HCT116 (cell line): Measurements from ENCODE around the gene THG1L. TPM values are rescaled to one million over a fixed set of nuclear protein-coding genes. Genes with fewer than 3 reads are reported as not detected.

ENCODE experiments used
- ATAC-seq: fragments of 200-7000 bp; cut with Tn5 transposase; 2 replicates; pipeline ENCODE4 v1.9.1; 2020; ENCODE audit warnings: mild to moderate bottlenecking, moderate library complexity
- BruUV-seq: library from RNA; stranded (reverse); fragments of 400-500 nt; replicated peaks from 2 replicates; lab custom pipeline; 2021; lab: Mats Ljungman, UMichigan
- CTCF ChIA-PET: fragments of 300-600 bp; sonication (Branson Sonifier 250); formaldehyde crosslinking; loops from one replicate; lab custom pipeline; 2021; ENCODE audit warnings: antibody characterized with exemption; lab: Charles Lee
- POLR2A ChIA-PET: fragments of 300-600, 350-600 bp; sonication (Branson Sonifier 250); formaldehyde crosslinking; loops from one replicate; lab custom pipeline; 2021; ENCODE audit warnings: antibody characterized with exemption; lab: Charles Lee
- RAD21 ChIA-PET, 2 experiments: fragments of 300-600 bp; sonication (Branson Sonifier 250); formaldehyde crosslinking; loops; one replicate each; lab custom pipeline; 2023; ENCODE audit warnings: low total read pairs in 2 of 2; ENCODE audit not compliant: uncharacterized antibody in 2 of 2, unreplicated experiment in 2 of 2, low non-redundant PET in 1 of 2; lab: Charles Lee
- DNase-seq: peaks from one replicate; pipeline ENCODE4 v3.0.0-alpha.2; 2010; ENCODE audit warnings: low read depth, low spot score
- H2AFZ ChIP-seq: fragments of 200-600 bp; shearing (Covaris generic), sonication (generic); 2 replicates; pipeline ENCODE4 v1.6.1; 2017; ENCODE audit warnings: low read depth, mixed run types, mixed read lengths, antibody characterized with exemption, low read length; ENCODE audit not compliant: poor library complexity, severe bottlenecking
- H3K27ac ChIP-seq: 2 replicates; pipeline ENCODE4 v1.5.1; 2012; ENCODE audit warnings: low read depth, low read length
- H3K27me3 ChIP-seq: fragments of 200-600 bp; sonication (generic); 2 replicates; pipeline ENCODE4 v1.6.1; 2016; ENCODE audit warnings: mixed run types, low read length, mixed read lengths; ENCODE audit not compliant: insufficient read depth
- H3K36me3 ChIP-seq, 2 experiments: fragments of 200-500 bp in 1 of 2; fragments of 200-600 bp in 1 of 2; sonication (Bioruptor generic) in 1 of 2; sonication (generic) in 1 of 2; 2 replicates each; pipeline versions ENCODE4 v1.5.1 to v1.6.1; 2014 to 2016; ENCODE audit warnings: low read length in 2 of 2, inconsistent platforms in 1 of 2, mixed read lengths in 1 of 2, mixed run types in 1 of 2; ENCODE audit not compliant: insufficient read depth in 2 of 2, control insufficient read depth in 1 of 2
- H3K4me1 ChIP-seq, 2 experiments: fragments of 200-600 bp in 1 of 2; sonication (generic) in 1 of 2; 2 replicates each; pipeline versions ENCODE4 v1.5.1 to v1.6.1; 2012 to 2017; ENCODE audit warnings: low read length in 2 of 2, inconsistent platforms in 1 of 2, mild to moderate bottlenecking in 1 of 2, mixed read lengths in 1 of 2, mixed run types in 1 of 2, moderate library complexity in 1 of 2; ENCODE audit not compliant: insufficient read depth in 2 of 2, control insufficient read depth in 1 of 2
- H3K4me2 ChIP-seq: fragments of 200-600 bp; sonication (generic); 2 replicates; pipeline ENCODE4 v1.6.1; 2017; ENCODE audit warnings: mixed run types, low read length, mixed read lengths
- H3K4me3 ChIP-seq, 2 experiments: fragments of 200-600 bp in 1 of 2; sonication (generic) in 1 of 2; replicated peaks in 1 of 2; 2 replicates each; pipeline ENCODE4 v1.5.1; 2011 to 2016; ENCODE audit warnings: low read length in 2 of 2, control low read depth in 1 of 2, low read depth in 1 of 2, mild to moderate bottlenecking in 1 of 2, mixed read lengths in 1 of 2, mixed run types in 1 of 2
- H3K79me2 ChIP-seq: fragments of 200-600 bp; sonication (generic); 2 replicates; pipeline ENCODE4 v1.6.1; 2017; ENCODE audit warnings: mild to moderate bottlenecking, mixed run types, low read length, moderate library complexity, mixed read lengths; ENCODE audit not compliant: insufficient read depth
- H3K9ac ChIP-seq: fragments of 200-600 bp; sonication (generic); 2 replicates; pipeline ENCODE4 v1.6.1; 2016; ENCODE audit warnings: low read length, mixed read lengths
- H3K9me2 ChIP-seq: fragments of 200-600 bp; sonication (generic), shearing (Covaris generic); 2 replicates; pipeline ENCODE4 v1.6.1; 2017; ENCODE audit warnings: mixed run types, mild to moderate bottlenecking, moderate library complexity; ENCODE audit not compliant: insufficient read depth
- H3K9me3 ChIP-seq, 2 experiments: fragments of 200-500 bp in 1 of 2; fragments of 200-600 bp in 1 of 2; sonication (Bioruptor generic) in 1 of 2; sonication (generic) in 1 of 2; 2 replicates each; pipeline ENCODE4 v1.6.1; 2014 to 2017; ENCODE audit warnings: low read length in 2 of 2, mixed read lengths in 2 of 2, inconsistent platforms in 1 of 2, low read depth in 1 of 2, mild to moderate bottlenecking in 1 of 2, mixed run types in 1 of 2, moderate library complexity in 1 of 2; ENCODE audit not compliant: control insufficient read depth in 1 of 2, insufficient read depth in 1 of 2
- H4K20me1 ChIP-seq: fragments of 200-600 bp; sonication (generic), shearing (Covaris generic); 2 replicates; pipeline ENCODE4 v1.6.1; 2017; ENCODE audit warnings: mixed run types, mild to moderate bottlenecking, moderate library complexity; ENCODE audit not compliant: insufficient read depth
- EZH2phosphoT487 ChIP-seq: fragments of 200-600 bp; IDR thresholded peaks from 2 replicates; pipeline ENCODE4 v1.6.1; 2018; ENCODE audit warnings: antibody characterized with exemption, borderline replicate concordance
- SRF ChIP-seq: IDR thresholded peaks from 2 replicates; pipeline ENCODE4 v1.6.1; 2012; ENCODE audit warnings: low read depth
- TCF7L2 ChIP-seq: IDR thresholded peaks from 2 replicates; pipeline ENCODE4 v1.7.0; 2011; ENCODE audit warnings: borderline replicate concordance, inconsistent platforms; ENCODE audit not compliant: insufficient read depth, insufficient read length; ENCODE audit errors: extremely low read depth
- YY1 ChIP-seq: IDR thresholded peaks from 2 replicates; pipeline ENCODE4 v1.6.1; 2011; ENCODE audit warnings: low read length, low read depth, moderate library complexity, mild to moderate bottlenecking; ENCODE audit not compliant: insufficient replicate concordance; ENCODE audit errors: extremely low read depth
- intact Hi-C: fragments of 100-400 bp; cut with micrococcal nuclease; formaldehyde crosslinking; loops from 2 replicates; pipeline ENCODE4 v1.10.0; 2022
- total RNA-seq: library from RNA; stranded (reverse); gene quantifications from one replicate; pipeline ENCODE4 v1.2.1, GENCODE V29; 2021; ENCODE audit not compliant: unreplicated experiment
- TF ChIP-seq, protein P1 (sequence below), 3 experiments: fragments of 200-600 bp in 1 of 3; sonication (generic) in 1 of 3; IDR thresholded peaks in 2 of 3; conservative IDR thresholded peaks in 1 of 3; 2 replicates each; pipeline ENCODE4 v1.5.1; 2012 to 2017; ENCODE audit warnings: low read depth in 2 of 3, low read length in 2 of 3, antibody characterized with exemption in 1 of 3, borderline replicate concordance in 1 of 3, control low read depth in 1 of 3, mild to moderate bottlenecking in 1 of 3, mixed read lengths in 1 of 3, mixed run types in 1 of 3, moderate library complexity in 1 of 3; ENCODE audit not compliant: insufficient read depth in 1 of 3

THG1L gene
- total RNA-seq, 1 experiment from 2014 or later: 33.9 TPM

DNA sequence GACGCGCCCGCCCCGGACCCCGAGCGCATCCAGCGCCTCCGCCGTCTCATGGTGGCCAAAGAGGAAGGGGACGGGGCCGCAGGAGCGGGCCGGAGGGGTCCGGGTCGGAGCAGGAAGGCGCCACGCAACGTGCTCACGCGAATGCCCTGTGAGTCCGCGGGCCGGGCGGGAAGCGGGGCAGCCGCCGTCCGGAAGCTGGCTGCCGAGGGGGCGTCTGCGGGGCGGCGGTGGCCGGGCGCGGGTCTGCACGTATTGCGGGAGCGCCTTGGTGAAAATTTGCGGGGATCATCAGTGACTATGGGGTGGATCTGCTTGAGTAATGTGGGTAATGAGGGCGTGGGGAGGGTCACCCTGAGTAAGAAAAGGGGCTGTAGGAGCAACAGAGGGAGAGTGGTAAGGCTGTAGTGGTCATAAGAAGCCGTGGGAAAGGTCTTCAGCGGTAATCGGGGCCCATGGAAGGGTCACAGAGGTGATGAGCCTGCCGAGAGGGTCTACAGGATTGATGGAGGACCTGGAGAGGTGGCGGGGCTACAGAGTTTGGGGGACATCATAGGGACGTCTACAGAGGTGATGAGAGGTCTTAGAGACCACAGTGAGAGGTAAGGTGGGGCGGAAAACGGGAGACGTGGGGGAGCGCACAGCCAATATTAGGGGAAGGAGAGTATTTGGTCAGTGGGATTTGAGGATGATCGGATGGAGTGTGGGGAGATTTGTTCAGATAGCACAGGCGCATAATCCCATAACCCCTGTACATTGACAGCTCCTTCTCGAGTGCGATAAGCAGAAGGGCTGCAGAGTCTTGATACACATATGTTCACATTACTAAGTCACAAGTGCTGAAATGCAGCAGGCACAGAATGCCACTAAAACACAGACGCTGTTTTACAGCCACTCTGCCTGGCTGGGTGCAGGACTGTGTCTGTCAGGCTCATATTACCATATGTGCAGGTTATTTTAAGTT lies 13.1 kb downstream of the THG1L start:
- Histone ChIP-seq H3K36me3 (peaks cover 2% of the 10 kb centered on the region in 2 experiments; a peak in 2 of 4 replicates), H3K79me2 (no peaks in the 10 kb centered on the region), H3K27ac (peak overlapping the region; percentile 53; the same call in 1 of the 2 replicates)
- RAD21 ChIA-PET: interaction anchor here in 1 of 2 experiments (1.2 kb wide), 2 partner anchors 415 to 421 kb away, joined by 3 to 4 read pairs; no protein-coding TSS in a partner anchor
- intact Hi-C loops: loop anchor here (5.0 to 10.0 kb wide), 4 partner anchors 167 to 600 kb away; partner anchors contain the start of genes ADAM19 and MED7
- TF ChIP-seq SRF (no peak), EZH2phosphoT487 (no peak), YY1 (no peak), TCF7L2 (no peak)
- TF ChIP-seq, protein P1, sequence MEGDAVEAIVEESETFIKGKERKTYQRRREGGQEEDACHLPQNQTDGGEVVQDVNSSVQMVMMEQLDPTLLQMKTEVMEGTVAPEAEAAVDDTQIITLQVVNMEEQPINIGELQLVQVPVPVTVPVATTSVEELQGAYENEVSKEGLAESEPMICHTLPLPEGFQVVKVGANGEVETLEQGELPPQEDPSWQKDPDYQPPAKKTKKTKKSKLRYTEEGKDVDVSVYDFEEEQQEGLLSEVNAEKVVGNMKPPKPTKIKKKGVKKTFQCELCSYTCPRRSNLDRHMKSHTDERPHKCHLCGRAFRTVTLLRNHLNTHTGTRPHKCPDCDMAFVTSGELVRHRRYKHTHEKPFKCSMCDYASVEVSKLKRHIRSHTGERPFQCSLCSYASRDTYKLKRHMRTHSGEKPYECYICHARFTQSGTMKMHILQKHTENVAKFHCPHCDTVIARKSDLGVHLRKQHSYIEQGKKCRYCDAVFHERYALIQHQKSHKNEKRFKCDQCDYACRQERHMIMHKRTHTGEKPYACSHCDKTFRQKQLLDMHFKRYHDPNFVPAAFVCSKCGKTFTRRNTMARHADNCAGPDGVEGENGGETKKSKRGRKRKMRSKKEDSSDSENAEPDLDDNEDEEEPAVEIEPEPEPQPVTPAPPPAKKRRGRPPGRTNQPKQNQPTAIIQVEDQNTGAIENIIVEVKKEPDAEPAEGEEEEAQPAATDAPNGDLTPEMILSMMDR (IDR thresholded peaks at IDR 0.05 in 2 of 3, conservative IDR thresholded peaks at IDR 0.05 in 1 of 3; ENCODE audit: borderline replicate concordance in 1 of 3, insufficient read depth in 1 of 3, low read depth in 2 of 3, low read length in 2 of 3): no peak
- TF ChIP-seq, all 23 proteins: peak for 0
- Histone ChIP-seq H3K4me3 (peak overlapping the region; percentile 72 to 82), H3K9ac (peak overlapping the region; percentile 73), H3K9me3 (no peaks in the 10 kb centered on the region), H3K9me2 (no peaks in the 10 kb centered on the region), H3K4me1 (peaks cover 8 to 24% of the 10 kb centered on the region in 2 experiments; a peak in 2 of 4 replicates), H4K20me1 (no peaks in the 10 kb centered on the region), H3K27me3 (no peaks in the 10 kb centered on the region), H2AFZ (no peak overlapping the region), H3K4me2 (peak overlapping the region; percentile 88)
- DNase-seq: no peak
- BruUV-seq: TSS peak; percentile 22
- peak; percentile 21 for ATAC-seq
- POLR2A ChIA-PET: no interaction called here
- CTCF ChIA-PET: interaction anchor here (0.6 to 1.5 kb wide), 6 partner anchors 13 to 420 kb away, joined by 3 to 17 read pairs (median 8); partner anchors contain the start of gene THG1L
